CD4-positive, alpha-beta T cell treated with Interleukin-4 for 1 hour (primary cell): ENCODE results near the gene CCDC81.

Source experiments
- DNase-seq, 2 donors: peaks; one replicate each; pipeline ENCODE4 v3.0.0-alpha.2; 2020 to 2022

The CCDC81 gene

GRCh38 chr11:86469491-86470388 lies 95.1 kb downstream of the CCDC81 start:
- DNase-seq, result no peak
